Uterus (tissue), 4 donors: ENCODE results near the gene ZNF362. TPM values are rescaled to one million over a fixed set of nuclear protein-coding genes. Genes with fewer than 3 reads are reported as not detected.

Experiments
- DNase-seq, 2 donors: peaks; one replicate each; pipeline ENCODE4 v3.0.0-alpha.2; 2019 to 2020
- H3K27ac ChIP-seq, 2 donors: fragments of 200-600 bp; sonication (generic); 1 replicate in 1 of 2; 2 replicates in 1 of 2; pipeline ENCODE4 v1.5.1; 2016 to 2018
- H3K27me3 ChIP-seq, 2 donors: fragments of 200-600 bp; sonication (generic); one replicate each; pipeline ENCODE4 v1.5.1; 2018 to 2019; ENCODE audit warnings: control low read depth in 1 of 2
- H3K36me3 ChIP-seq, 2 donors: fragments of 200-600 bp; sonication (generic); one replicate each; pipeline ENCODE4 v1.5.1; 2019; ENCODE audit warnings: control low read depth in 1 of 2
- H3K4me1 ChIP-seq, 2 donors: fragments of 200-600 bp; sonication (generic); one replicate each; pipeline ENCODE4 v1.5.1; 2018 to 2019; ENCODE audit warnings: control low read depth in 1 of 2
- H3K4me3 ChIP-seq, 2 donors: fragments of 200-600 bp; sonication (generic); 1 replicate in 1 of 2; 2 replicates in 1 of 2; pipeline ENCODE4 v1.5.1; 2018 to 2019; ENCODE audit warnings: mild to moderate bottlenecking in 1 of 2
- H3K9me3 ChIP-seq, 2 donors: fragments of 200-600 bp; sonication (generic); one replicate each; pipeline ENCODE4 v1.5.1; 2019; ENCODE audit warnings: control low read depth in 1 of 2
- CTCF ChIP-seq, 4 experiments: fragments of 200-600 bp in 2 of 4; fragments of 450-650 bp in 2 of 4; sonication (generic) in 2 of 4; IDR thresholded peaks; one replicate each; pipeline ENCODE4 v1.5.1; 2016 to 2019; ENCODE audit warnings: antibody characterized with exemption in 4 of 4, mild to moderate bottlenecking in 2 of 4, moderate library complexity in 1 of 4
- POLR2A ChIP-seq, 2 donors: fragments of 450-650 bp; IDR thresholded peaks; one replicate each; pipeline ENCODE4 v1.6.1; 2016; ENCODE audit warnings: antibody characterized with exemption in 2 of 2, mild to moderate bottlenecking in 1 of 2, moderate library complexity in 1 of 2
- intact Hi-C: fragments of 100-400 bp; cut with DNase I; formaldehyde crosslinking; loops from one replicate; pipeline ENCODE4 v1.15.1; 2023; ENCODE audit warnings: low total_unique reads
- total RNA-seq, 4 donors: library from RNA; depleted of rRNA in 3 of 4; stranded (reverse); fragments of >200 nt in 3 of 4; gene quantifications; one replicate each; pipeline versions ENCODE4 v1.1.0 to v1.2.4, GENCODE V29; 2014 to 2023
- donor health status: DM: yes; HTN: yes; CAD: no.

The ZNF362 gene
- total RNA-seq, 4 donors from 2014 or later: 9.2 to 45.3 (median 25.8) TPM

DNA sequence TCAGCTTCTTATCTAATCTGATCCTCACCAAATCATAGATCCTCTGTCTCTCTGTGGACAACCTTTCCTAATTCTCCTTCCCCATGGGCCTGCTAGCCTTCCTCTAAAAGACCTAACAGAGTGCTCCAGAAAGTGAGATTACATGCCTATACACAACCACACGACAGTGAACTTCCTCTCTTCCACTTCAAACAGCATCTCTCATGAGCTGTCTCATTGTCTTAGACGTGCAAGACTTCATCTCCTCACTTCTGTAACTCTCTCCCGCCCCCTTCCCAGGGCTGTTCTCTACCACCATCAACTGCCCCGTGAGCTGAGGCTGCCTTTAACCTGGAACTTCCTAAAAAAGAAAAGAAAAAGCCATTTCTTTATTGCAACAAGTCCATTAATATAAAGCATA is 78.7 kb downstream of the ZNF362 start:
- Histone ChIP-seq H3K36me3 (no peaks in the 10 kb centered on the region), H3K4me1 (peaks cover 29 to 39% of the 10 kb centered on the region in 2 donors), H3K27ac (peak overlapping the region; percentile 53 to 75), H3K9me3 (no peaks in the 10 kb centered on the region), H3K27me3 (no peaks in the 10 kb centered on the region), H3K4me3 (no peak overlapping the region)
- no peak for DNase-seq
- no peak for TF ChIP-seq POLR2A (IDR thresholded peaks at IDR 0.05)
- no peak for TF ChIP-seq CTCF (IDR thresholded peaks at IDR 0.05)
- intact Hi-C loops: no loop called here

DNA sequence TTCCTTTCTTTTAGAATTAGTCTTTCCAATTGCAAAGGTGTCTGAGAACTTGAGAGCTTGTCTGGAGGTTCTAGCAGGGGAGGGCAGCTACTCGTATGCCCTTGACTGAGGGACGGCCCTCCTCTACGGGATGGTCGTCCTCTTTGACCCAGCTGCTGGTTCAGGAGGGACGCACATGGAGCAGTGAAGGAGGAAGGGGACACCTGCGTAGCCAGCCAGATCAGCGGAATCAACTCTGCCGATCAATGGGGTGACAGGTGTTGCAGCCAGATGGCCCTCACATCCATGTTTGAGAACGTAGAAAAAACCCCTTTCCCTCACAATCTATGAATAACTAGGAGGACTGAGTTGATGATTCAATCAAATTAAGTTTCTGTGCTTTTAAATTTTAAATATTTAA is 80.3 kb downstream of the ZNF362 start:
- Histone ChIP-seq H3K27ac (peak overlapping the region; percentile 57 to 75), H3K9me3 (no peaks in the 10 kb centered on the region), H3K4me3 (no peak overlapping the region), H3K27me3 (no peaks in the 10 kb centered on the region), H3K4me1 (peaks cover 41 to 51% of the 10 kb centered on the region in 2 donors), H3K36me3 (no peaks in the 10 kb centered on the region)
- no peak for TF ChIP-seq POLR2A (IDR thresholded peaks at IDR 0.05)
- no peak for TF ChIP-seq CTCF (IDR thresholded peaks at IDR 0.05)
- intact Hi-C loops: no loop called here
- no peak for DNase-seq

GRCh38 chr1:33337441-33337840 is 81.1 kb downstream of the ZNF362 start:
- intact Hi-C loops: no loop called here
- H3K4me1 ChIP-seq: peaks cover 41 to 52% of the 10 kb centered on the region in 2 donors
- TF ChIP-seq CTCF (IDR thresholded peaks at IDR 0.05): no peak
- TF ChIP-seq POLR2A (IDR thresholded peaks at IDR 0.05): no peak
- no peaks in the 10 kb centered on the region for H3K9me3 ChIP-seq
- no peaks in the 10 kb centered on the region for H3K36me3 ChIP-seq
- no peak overlapping the region for H3K4me3 ChIP-seq
- peak overlapping the region; percentile 75 to 88 for H3K27ac ChIP-seq
- DNase-seq: no peak
- H3K27me3 ChIP-seq: no peaks in the 10 kb centered on the region

DNA sequence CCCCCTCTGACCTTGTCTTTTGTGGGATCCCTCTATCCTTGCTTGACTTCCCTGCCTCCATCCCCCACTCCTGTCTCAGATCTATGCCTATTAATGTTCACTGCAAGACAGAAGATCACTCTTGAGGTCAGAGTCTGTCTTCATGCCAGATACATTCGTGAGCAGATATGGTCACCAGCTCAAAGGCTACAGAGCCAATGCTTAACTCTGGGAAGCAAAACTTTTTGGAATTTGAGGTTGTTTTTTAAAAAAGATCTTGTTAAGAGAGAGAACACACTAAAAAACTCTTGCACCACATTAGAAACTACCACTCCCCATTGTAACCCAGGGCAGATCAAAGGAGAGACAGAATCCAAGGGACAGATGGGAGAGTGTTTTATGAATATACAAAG is 81.8 kb downstream of the ZNF362 start:
- H3K9me3 ChIP-seq: no peaks in the 10 kb centered on the region
- no peaks in the 10 kb centered on the region for H3K36me3 ChIP-seq
- H3K27ac ChIP-seq: peak overlapping the region; percentile 75 to 88
- peak overlapping the region; percentile 1 to 10 for H3K4me3 ChIP-seq
- DNase-seq: peak in 1 of 2 donors; percentile 51
- H3K27me3 ChIP-seq: no peaks in the 10 kb centered on the region
- intact Hi-C loops: no loop called here
- TF ChIP-seq CTCF (IDR thresholded peaks at IDR 0.05): no peak
- TF ChIP-seq POLR2A (IDR thresholded peaks at IDR 0.05): no peak
- H3K4me1 ChIP-seq: peaks cover 41 to 58% of the 10 kb centered on the region in 2 donors

DNA sequence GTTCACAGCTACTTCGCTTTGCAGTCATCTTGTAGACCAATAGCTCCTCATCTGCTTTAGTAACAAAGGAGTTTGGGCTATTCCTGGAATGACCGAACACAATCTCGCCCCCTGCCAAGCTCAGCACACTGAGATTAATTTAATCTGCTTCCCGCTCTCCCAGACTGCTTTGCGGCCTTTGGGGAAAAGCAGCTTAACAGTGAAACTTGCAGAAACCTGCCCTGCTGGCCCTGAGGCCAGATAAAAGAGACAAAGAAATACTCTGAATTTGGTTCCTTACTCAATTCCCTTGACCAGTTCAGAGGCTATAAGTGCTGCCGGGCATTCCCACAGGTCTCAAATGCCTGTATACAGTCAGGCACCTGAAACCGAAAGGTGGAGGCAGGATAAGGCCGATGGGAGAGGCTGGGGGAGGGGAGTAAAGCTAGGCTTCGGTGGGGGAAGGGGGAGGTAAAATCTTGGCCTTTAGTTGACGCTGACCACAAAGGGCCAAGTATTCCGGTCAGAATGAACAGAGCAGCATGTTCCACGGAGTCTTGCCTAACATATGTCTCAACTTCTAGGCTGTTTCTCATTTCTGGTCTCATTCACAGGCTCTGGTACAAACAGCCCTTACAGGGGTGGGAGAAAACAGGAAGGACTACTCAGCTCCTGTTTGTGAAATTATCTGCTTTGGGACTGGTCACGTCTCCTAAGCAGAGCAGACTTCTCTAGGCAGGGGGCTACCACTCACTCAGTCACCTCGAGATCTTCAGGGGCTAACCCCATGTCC is 82.3 kb downstream of the ZNF362 start:
- Histone ChIP-seq H3K4me1 (peaks cover 41 to 59% of the 10 kb centered on the region in 2 donors), H3K27me3 (no peaks in the 10 kb centered on the region), H3K27ac (peak overlapping the region; percentile 75 to 88), H3K9me3 (no peaks in the 10 kb centered on the region), H3K36me3 (no peaks in the 10 kb centered on the region), H3K4me3 (peak overlapping the region; percentile 1 to 10)
- intact Hi-C loops: no loop called here
- peak; percentile 13 to 32 for TF ChIP-seq POLR2A (IDR thresholded peaks at IDR 0.05)
- TF ChIP-seq CTCF (IDR thresholded peaks at IDR 0.05): no peak
- DNase-seq: peak; percentile 68 to 80
